GM21390 (cell line): ENCODE measurements around the gene MAZ.
"Not testable (repeated sequence)": the region's sequence is repeated elsewhere in the genome, so short reads cannot be mapped to it uniquely, and the experiment has no call there.

Experiments used
- ATAC-seq: cut with Tn5 transposase; IDR thresholded peaks from one replicate; pipeline ENCODE4 v1.9.1; 2021; ENCODE audit not compliant: unreplicated experiment

MAZ gene

GRCh38 chr16:29821643-29822115, 15.3 kb downstream of the MAZ start:
- no peak for ATAC-seq

- ATAC-seq, result no peak
Observed at GRCh38 chr16:29824589-29825144, 18.3 kb downstream of the MAZ start.

GRCh38 chr16:29825145-29826044, 19.1 kb downstream of the MAZ start:
- ATAC-seq, result no peak

GRCh38 chr16:29826342-29826695, 20.0 kb downstream of the MAZ start:
- no peak for ATAC-seq

GRCh38 chr16:29830774-29831173, 24.4 kb downstream of the MAZ start:
- ATAC-seq, result no peak

GRCh38 chr16:29831490-29831889, 25.2 kb downstream of the MAZ start:
- ATAC-seq, result no peak

GRCh38 chr16:29833219-29833618, 26.9 kb downstream of the MAZ start:
- not testable (repeated sequence) for ATAC-seq

GRCh38 chr16:29834079-29834478, 27.8 kb downstream of the MAZ start:
- ATAC-seq, result no peak

- no peak for ATAC-seq
Observed at GRCh38 chr16:29835926-29836325, 29.6 kb downstream of the MAZ start.

GRCh38 chr16:29836623-29837022, 30.3 kb downstream of the MAZ start:
- ATAC-seq, result no peak

- ATAC-seq, result no peak
Observed at GRCh38 chr16:29837841-29838240, 31.5 kb downstream of the MAZ start.

GRCh38 chr16:29839822-29840221, 33.5 kb downstream of the MAZ start:
- no peak for ATAC-seq

GRCh38 chr16:29840240-29840639, 33.9 kb downstream of the MAZ start:
- no peak for ATAC-seq

- no peak for ATAC-seq
Observed at GRCh38 chr16:29841631-29842030, 35.3 kb downstream of the MAZ start.

- no peak for ATAC-seq
Observed at GRCh38 chr16:29842732-29843346, 36.5 kb downstream of the MAZ start.

- ATAC-seq, result no peak
Observed at GRCh38 chr16:29843931-29844330, 37.6 kb downstream of the MAZ start.

- ATAC-seq, result no peak
Observed at GRCh38 chr16:29844575-29845331, 38.4 kb downstream of the MAZ start.

GRCh38 chr16:29845656-29846055, 39.3 kb downstream of the MAZ start:
- no peak for ATAC-seq

GRCh38 chr16:29848420-29849297, 42.3 kb downstream of the MAZ start:
- no peak for ATAC-seq

- ATAC-seq, result no peak
Observed at GRCh38 chr16:29849505-29849904, 43.2 kb downstream of the MAZ start.
